Adrenal gland (tissue), 5 donors: Measurements from ENCODE around the gene CLK2.

Experiments
- POLR2A ChIP-seq, 2 donors: fragments of 450-650 bp; IDR thresholded peaks; one replicate each; pipeline ENCODE4 v1.6.1; 2017; ENCODE audit warnings: antibody characterized with exemption in 2 of 2, mild to moderate bottlenecking in 2 of 2, moderate library complexity in 1 of 2
- TF ChIP-seq, protein P1 (sequence below), 6 experiments: fragments of 450-650 bp in 4 of 6; fragments of 200-600 bp in 2 of 6; sonication (generic) in 1 of 6; IDR thresholded peaks; 1 replicate in 5 of 6; 2 replicates in 1 of 6; pipeline versions ENCODE4 v1.5.1 to v1.8.0; 2016 to 2021; ENCODE audit warnings: antibody characterized with exemption in 6 of 6, mild to moderate bottlenecking in 2 of 6, moderate library complexity in 1 of 6
- donor health status: DM: no; HTN: no; CAD: no.

DNA sequence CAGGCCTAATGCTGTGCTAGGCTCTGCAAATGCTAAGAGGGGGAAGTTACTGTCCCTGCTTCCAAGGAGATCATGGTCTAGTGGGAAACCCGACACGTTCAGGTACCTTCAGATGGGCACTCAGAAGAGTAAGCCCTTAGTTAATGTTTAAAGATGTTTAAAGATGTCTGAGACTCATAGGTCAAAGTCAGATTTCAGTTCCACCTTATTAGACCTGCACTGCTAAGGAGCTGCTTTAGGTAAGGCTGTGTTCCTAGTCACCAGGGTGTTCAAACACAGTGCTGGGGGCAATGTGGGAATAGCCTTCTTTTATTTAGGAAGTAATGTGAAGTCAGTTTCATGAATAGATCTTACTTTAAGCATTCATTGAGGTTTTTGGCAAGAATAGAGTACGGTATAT is 43.6 kb upstream of the CLK2 start:
- TF ChIP-seq, protein P1, sequence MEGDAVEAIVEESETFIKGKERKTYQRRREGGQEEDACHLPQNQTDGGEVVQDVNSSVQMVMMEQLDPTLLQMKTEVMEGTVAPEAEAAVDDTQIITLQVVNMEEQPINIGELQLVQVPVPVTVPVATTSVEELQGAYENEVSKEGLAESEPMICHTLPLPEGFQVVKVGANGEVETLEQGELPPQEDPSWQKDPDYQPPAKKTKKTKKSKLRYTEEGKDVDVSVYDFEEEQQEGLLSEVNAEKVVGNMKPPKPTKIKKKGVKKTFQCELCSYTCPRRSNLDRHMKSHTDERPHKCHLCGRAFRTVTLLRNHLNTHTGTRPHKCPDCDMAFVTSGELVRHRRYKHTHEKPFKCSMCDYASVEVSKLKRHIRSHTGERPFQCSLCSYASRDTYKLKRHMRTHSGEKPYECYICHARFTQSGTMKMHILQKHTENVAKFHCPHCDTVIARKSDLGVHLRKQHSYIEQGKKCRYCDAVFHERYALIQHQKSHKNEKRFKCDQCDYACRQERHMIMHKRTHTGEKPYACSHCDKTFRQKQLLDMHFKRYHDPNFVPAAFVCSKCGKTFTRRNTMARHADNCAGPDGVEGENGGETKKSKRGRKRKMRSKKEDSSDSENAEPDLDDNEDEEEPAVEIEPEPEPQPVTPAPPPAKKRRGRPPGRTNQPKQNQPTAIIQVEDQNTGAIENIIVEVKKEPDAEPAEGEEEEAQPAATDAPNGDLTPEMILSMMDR (IDR thresholded peaks at IDR 0.05) = no peak
- no peak for TF ChIP-seq POLR2A (IDR thresholded peaks at IDR 0.05)
